Measurements from ENCODE around the gene UBR4.

Gene UBR4

GRCh38 chr1:19087737-19088594 is 122.1 kb downstream of the UBR4 start:
- no peak for DNase-seq

GRCh38 chr1:19087017-19087736 is 122.9 kb downstream of the UBR4 start:
- DNase-seq, result no peak

- no peak for DNase-seq
These were observed 123.7 kb downstream of the UBR4 start for GRCh38 chr1:19086176-19086875.

GRCh38 chr1:19084206-19084738 is 125.8 kb downstream of the UBR4 start:
- DNase-seq, result no peak

GRCh38 chr1:19083081-19083480 is 127.0 kb downstream of the UBR4 start:
- DNase-seq, result no peak

- DNase-seq, result no peak
These were observed 128.7 kb downstream of the UBR4 start for GRCh38 chr1:19081218-19081893.

- no peak for DNase-seq
These were observed 129.3 kb downstream of the UBR4 start for GRCh38 chr1:19080721-19081120.

- DNase-seq, result no peak
These were observed 130.3 kb downstream of the UBR4 start for GRCh38 chr1:19079541-19080472.

GRCh38 chr1:19078536-19078935 is 131.5 kb downstream of the UBR4 start:
- no peak for DNase-seq

GRCh38 chr1:19076841-19077616 is 133.0 kb downstream of the UBR4 start:
- no peak for DNase-seq

- no peak for DNase-seq
These were observed 135.0 kb downstream of the UBR4 start for GRCh38 chr1:19074902-19075721.

- DNase-seq, result no peak
These were observed 135.6 kb downstream of the UBR4 start for GRCh38 chr1:19074361-19074901.

- no peak for DNase-seq
These were observed 136.5 kb downstream of the UBR4 start for GRCh38 chr1:19073311-19074186.

- DNase-seq, result no peak
These were observed 137.6 kb downstream of the UBR4 start for GRCh38 chr1:19072285-19072981.

- no peak for DNase-seq
These were observed 138.3 kb downstream of the UBR4 start for GRCh38 chr1:19071674-19072281.

GRCh38 chr1:19070891-19071621 is 139.0 kb downstream of the UBR4 start:
- no peak for DNase-seq

- no peak for DNase-seq
These were observed 139.8 kb downstream of the UBR4 start for GRCh38 chr1:19070197-19070651.

All from NCI-H1436 treated with DMSO at 0.1 percent for 48 hours (cell line).